HepG2 (cell line): ENCODE data around the gene PSMB2. TPM values are rescaled to one million over a fixed set of nuclear protein-coding genes. Genes with fewer than 3 reads are reported as not detected.

Experiments used
- HDAC2 ChIP-seq: sonication (generic); formaldehyde crosslinking; IDR thresholded peaks from 2 replicates; pipeline ENCODE4 v1.4.0; 2020; ENCODE audit warnings: missing genetic modification reagents
- HOMEZ ChIP-seq: IDR thresholded peaks from 2 replicates; pipeline ENCODE4 v1.6.1; 2016; ENCODE audit warnings: low read depth
- NFIB ChIP-seq: sonication (generic); formaldehyde crosslinking; IDR thresholded peaks from 2 replicates; pipeline ENCODE4 v1.9.0; 2021; ENCODE audit warnings: missing genetic modification reagents, mild to moderate bottlenecking, borderline replicate concordance
- PCBP2 ChIP-seq: fragments of 200-400 bp; formaldehyde crosslinking; optimal IDR thresholded peaks from 2 replicates; pipeline ENCODE3; 2018; ENCODE audit warnings: low read length, low read depth; ENCODE audit not compliant: poor library complexity, severe bottlenecking
- RFX5 ChIP-seq: IDR thresholded peaks from 2 replicates; pipeline ENCODE4 v1.6.1; 2011; ENCODE audit warnings: low read depth, low read length, improper control_type of control experiment
- SOX13 ChIP-seq, 3 experiments: fragments of 450-650 bp in 1 of 3; sonication (generic) in 1 of 3; formaldehyde crosslinking in 1 of 3; IDR thresholded peaks in 2 of 3; conservative IDR thresholded peaks in 1 of 3; 2 replicates each; pipeline versions ENCODE4 v1.5.0 to v1.6.1; 2016 to 2020; ENCODE audit warnings: antibody characterized with exemption in 1 of 3, mild to moderate bottlenecking in 1 of 3, missing compliant biosample characterization in 1 of 3, missing genetic modification reagents in 1 of 3, moderate library complexity in 1 of 3
- TBX3 ChIP-seq: fragments of 450-650 bp; IDR thresholded peaks from 2 replicates; pipeline ENCODE4 v1.6.1; 2017; ENCODE audit warnings: antibody characterized with exemption, mild to moderate bottlenecking, inconsistent platforms, borderline replicate concordance
- XRCC5 ChIP-seq: fragments of 200-400 bp; formaldehyde crosslinking; optimal IDR thresholded peaks from 2 replicates; pipeline ENCODE3; 2017; ENCODE audit warnings: mild to moderate bottlenecking, low read length
- ZBTB8A ChIP-seq: sonication (generic); formaldehyde crosslinking; IDR thresholded peaks from 2 replicates; pipeline ENCODE4 v1.4.0; 2020; ENCODE audit warnings: mild to moderate bottlenecking, low read depth, missing genetic modification reagents, borderline replicate concordance
- ZKSCAN8 ChIP-seq: IDR thresholded peaks from 2 replicates; pipeline ENCODE4 v1.6.1; 2016; ENCODE audit warnings: borderline replicate concordance, missing genetic modification reagents, missing compliant biosample characterization
- ZNF121 ChIP-seq: sonication (generic); formaldehyde crosslinking; IDR thresholded peaks from 2 replicates; pipeline ENCODE4 v1.5.0; 2020; ENCODE audit warnings: mild to moderate bottlenecking, missing genetic modification reagents
- ZNF460 ChIP-seq: sonication (generic); formaldehyde crosslinking; IDR thresholded peaks from 2 replicates; pipeline ENCODE4 v1.5.1; 2020; ENCODE audit warnings: missing genetic modification reagents, mild to moderate bottlenecking, borderline replicate concordance
- ZNF7 ChIP-seq: IDR thresholded peaks from 2 replicates; pipeline ENCODE4 v1.6.1; 2016; ENCODE audit warnings: missing biosample characterization, missing genetic modification reagents
- ZSCAN20 ChIP-seq: sonication (generic); formaldehyde crosslinking; IDR thresholded peaks from 2 replicates; pipeline ENCODE4 v1.4.0; 2020; ENCODE audit warnings: missing genetic modification reagents, mild to moderate bottlenecking, borderline replicate concordance
- ZSCAN29 ChIP-seq: sonication (generic); formaldehyde crosslinking; conservative IDR thresholded peaks from 2 replicates; pipeline ENCODE4 v1.4.0; 2020; ENCODE audit warnings: mild to moderate bottlenecking, missing genetic modification reagents
- polyA plus RNA-seq, 8 experiments: library from polyadenylated mRNA; depleted of rRNA in 3 of 8; stranded (reverse) in 7 of 8; unstranded in 1 of 8; fragments of >200 nt; fragmentation: Illumina TruSeq in 4 of 8; extraction: Trizol in 4 of 8; gene quantifications; 2 replicates each; pipeline versions ENCODE4 v1.2.1 to v1.2.3, GENCODE V29; 2011 to 2016; ENCODE audit warnings: low read depth in 4 of 8, missing spikeins in 1 of 8, mixed read lengths in 1 of 8; ENCODE audit not compliant: insufficient read depth in 1 of 8
- total RNA-seq, 5 experiments: library from RNA; depleted of rRNA; stranded (reverse); fragments of >200 nt; fragmentation: Illumina TruSeq; extraction: Trizol; gene quantifications; 2 replicates each; pipeline ENCODE4 v1.2.3, GENCODE V29; 2016; ENCODE audit warnings: low read depth in 1 of 5
- TF ChIP-seq, protein P1 (sequence below): IDR thresholded peaks from 2 replicates; pipeline ENCODE4 v1.6.1; 2016; ENCODE audit warnings: low read depth, control low read depth
- TF ChIP-seq, protein P2 (sequence below): sonication (generic); formaldehyde crosslinking; IDR thresholded peaks from 2 replicates; pipeline ENCODE4 v1.4.0; 2020; ENCODE audit warnings: low read depth, mild to moderate bottlenecking, missing genetic modification reagents
- TF ChIP-seq, protein P3 (sequence below): sonication (generic); formaldehyde crosslinking; IDR thresholded peaks from 2 replicates; pipeline ENCODE4 v1.4.0; 2020; ENCODE audit warnings: missing genetic modification reagents; ENCODE audit errors: not compliant biosample characterization

Gene PSMB2
- total and polyA plus RNA-seq, 2 of the 13 experiments (the other 11 are each of a cell fraction or from before 2014, with no cell fraction given): 60.6 to 62.2 TPM

GRCh38 chr1:35557611-35558373 is 83.5 kb downstream of the PSMB2 start, which contains the start of gene NCDN (continued):
- TF ChIP-seq, protein P1, sequence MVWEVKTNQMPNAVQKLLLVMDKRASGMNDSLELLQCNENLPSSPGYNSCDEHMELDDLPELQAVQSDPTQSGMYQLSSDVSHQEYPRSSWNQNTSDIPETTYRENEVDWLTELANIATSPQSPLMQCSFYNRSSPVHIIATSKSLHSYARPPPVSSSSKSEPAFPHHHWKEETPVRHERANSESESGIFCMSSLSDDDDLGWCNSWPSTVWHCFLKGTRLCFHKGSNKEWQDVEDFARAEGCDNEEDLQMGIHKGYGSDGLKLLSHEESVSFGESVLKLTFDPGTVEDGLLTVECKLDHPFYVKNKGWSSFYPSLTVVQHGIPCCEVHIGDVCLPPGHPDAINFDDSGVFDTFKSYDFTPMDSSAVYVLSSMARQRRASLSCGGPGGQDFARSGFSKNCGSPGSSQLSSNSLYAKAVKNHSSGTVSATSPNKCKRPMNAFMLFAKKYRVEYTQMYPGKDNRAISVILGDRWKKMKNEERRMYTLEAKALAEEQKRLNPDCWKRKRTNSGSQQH: no peak
- TF ChIP-seq ZNF121 (CRISPR knock-in tag): no peak
- no peak for TF ChIP-seq NFIB (CRISPR knock-in tag)
- TF ChIP-seq HDAC2 (CRISPR knock-in tag): peak; percentile 15; the same call in 1 of the 2 replicates
- no peak for TF ChIP-seq ZNF7 (CRISPR knock-in tag)
- TF ChIP-seq, protein P2, sequence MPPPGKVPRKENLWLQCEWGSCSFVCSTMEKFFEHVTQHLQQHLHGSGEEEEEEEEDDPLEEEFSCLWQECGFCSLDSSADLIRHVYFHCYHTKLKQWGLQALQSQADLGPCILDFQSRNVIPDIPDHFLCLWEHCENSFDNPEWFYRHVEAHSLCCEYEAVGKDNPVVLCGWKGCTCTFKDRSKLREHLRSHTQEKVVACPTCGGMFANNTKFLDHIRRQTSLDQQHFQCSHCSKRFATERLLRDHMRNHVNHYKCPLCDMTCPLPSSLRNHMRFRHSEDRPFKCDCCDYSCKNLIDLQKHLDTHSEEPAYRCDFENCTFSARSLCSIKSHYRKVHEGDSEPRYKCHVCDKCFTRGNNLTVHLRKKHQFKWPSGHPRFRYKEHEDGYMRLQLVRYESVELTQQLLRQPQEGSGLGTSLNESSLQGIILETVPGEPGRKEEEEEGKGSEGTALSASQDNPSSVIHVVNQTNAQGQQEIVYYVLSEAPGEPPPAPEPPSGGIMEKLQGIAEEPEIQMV (CRISPR knock-in tag): no peak
- TF ChIP-seq ZSCAN29 (CRISPR knock-in tag): no peak
- TF ChIP-seq PCBP2: no peak
- TF ChIP-seq HOMEZ (CRISPR knock-in tag): no peak
- TF ChIP-seq, protein P3, sequence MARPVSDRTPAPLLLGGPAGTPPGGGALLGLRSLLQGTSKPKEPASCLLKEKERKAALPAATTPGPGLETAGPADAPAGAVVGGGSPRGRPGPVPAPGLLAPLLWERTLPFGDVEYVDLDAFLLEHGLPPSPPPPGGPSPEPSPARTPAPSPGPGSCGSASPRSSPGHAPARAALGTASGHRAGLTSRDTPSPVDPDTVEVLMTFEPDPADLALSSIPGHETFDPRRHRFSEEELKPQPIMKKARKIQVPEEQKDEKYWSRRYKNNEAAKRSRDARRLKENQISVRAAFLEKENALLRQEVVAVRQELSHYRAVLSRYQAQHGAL (CRISPR knock-in tag): peak; percentile 25
- TF ChIP-seq ZBTB8A: no peak
- TF ChIP-seq ZNF460 (CRISPR knock-in tag): no peak
- peak; percentile 48 for TF ChIP-seq XRCC5
- TF ChIP-seq ZKSCAN8 (CRISPR knock-in tag): no peak
- no peak for TF ChIP-seq SOX13 (IDR thresholded peaks at IDR 0.05)
- TF ChIP-seq SOX13 (CRISPR knock-in tag; conservative IDR thresholded peaks at IDR 0.05 in 1 of 2, IDR thresholded peaks at IDR 0.05 in 1 of 2): no peak; a peak in 1 of 4 replicates
- no peak for TF ChIP-seq TBX3
- TF ChIP-seq RFX5: 0 out of 2 replicates have a peak, but pooled peaks have one; percentile 9
- 0 out of 2 replicates have a peak, but pooled peaks have one; percentile 76 for TF ChIP-seq ZSCAN20
